GM23338 (cell line): ENCODE data around the gene MLH1. TPM values are rescaled to one million over a fixed set of nuclear protein-coding genes. Genes with fewer than 3 reads are reported as not detected.

Experiments used
- ATAC-seq: fragments of 200-7000 bp; cut with Tn5 transposase; 3 replicates; pipeline ENCODE4 v1.9.1; 2020
- DNase-seq: peaks from one replicate; pipeline ENCODE4 v3.0.0-alpha.2; 2015; ENCODE audit warnings: low spot score
- H2AFZ ChIP-seq: fragments of 200-600 bp; sonication (generic); 2 replicates; pipeline ENCODE4 v1.8.0; 2016; ENCODE audit warnings: antibody characterized with exemption, mild to moderate bottlenecking, moderate library complexity
- H3F3A ChIP-seq: fragments of 200-600 bp; sonication (generic); replicated peaks from 2 replicates; pipeline ENCODE4 v1.8.0; 2017; ENCODE audit warnings: antibody characterized with exemption, mixed run types, low read depth
- H3K27ac ChIP-seq: fragments of 200-600 bp; sonication (generic); 2 replicates; pipeline ENCODE4 v1.6.1; 2016; ENCODE audit warnings: low read depth
- H3K27me3 ChIP-seq: fragments of 200-600 bp; sonication (generic); 2 replicates; pipeline ENCODE4 v1.8.0; 2016; ENCODE audit warnings: mild to moderate bottlenecking, mixed run types, moderate library complexity; ENCODE audit not compliant: insufficient read depth
- H3K36me3 ChIP-seq: fragments of 200-600 bp; sonication (generic); 2 replicates; pipeline ENCODE4 v1.8.0; 2016; ENCODE audit warnings: mild to moderate bottlenecking; ENCODE audit not compliant: insufficient read depth
- H3K4me1 ChIP-seq: fragments of 200-600 bp; sonication (generic); 2 replicates; pipeline ENCODE4 v1.8.0; 2016; ENCODE audit warnings: mild to moderate bottlenecking, moderate library complexity; ENCODE audit not compliant: insufficient read depth
- H3K4me2 ChIP-seq: fragments of 200-600 bp; sonication (generic); 2 replicates; pipeline ENCODE4 v1.7.1; 2017; ENCODE audit warnings: mixed run types
- H3K4me3 ChIP-seq: fragments of 200-600 bp; sonication (generic); 2 replicates; pipeline ENCODE4 v1.6.1; 2016; ENCODE audit warnings: mixed run types
- H3K79me2 ChIP-seq: fragments of 200-600 bp; sonication (generic); replicated peaks from 2 replicates; pipeline ENCODE4 v1.8.0; 2017; ENCODE audit warnings: mild to moderate bottlenecking; ENCODE audit not compliant: insufficient read depth
- H3K9me2 ChIP-seq: fragments of 200-600 bp; sonication (generic); 2 replicates; pipeline ENCODE4 v1.8.0; 2017; ENCODE audit not compliant: insufficient read depth
- H4K20me1 ChIP-seq: fragments of 200-600 bp; sonication (generic); replicated peaks from 2 replicates; pipeline ENCODE4 v1.8.0; 2017; ENCODE audit warnings: mild to moderate bottlenecking; ENCODE audit not compliant: insufficient read depth
- H3K27ac Mint-ChIP-seq: 2 replicates; pipeline ENCODE4 v1.8.0; 2020; ENCODE audit warnings: inconsistent platforms, mild to moderate bottlenecking, moderate library complexity, mixed read lengths
- H3K27me3 Mint-ChIP-seq: 3 replicates; pipeline ENCODE4 v1.8.0; 2022; ENCODE audit warnings: low read depth, mild to moderate bottlenecking, moderate library complexity, mixed read lengths, inconsistent platforms; ENCODE audit not compliant: insufficient read depth, poor library complexity
- H3K36me3 Mint-ChIP-seq: 3 replicates; pipeline ENCODE4 v1.8.0; 2021; ENCODE audit warnings: low read depth, mild to moderate bottlenecking, inconsistent platforms, moderate library complexity, mixed read lengths
- H3K4me1 Mint-ChIP-seq: 3 replicates; pipeline ENCODE4 v1.8.0; 2020; ENCODE audit warnings: mild to moderate bottlenecking, inconsistent platforms, mixed read lengths
- H3K4me3 Mint-ChIP-seq: 3 replicates; pipeline ENCODE4 v1.8.0; 2021; ENCODE audit warnings: moderate library complexity, mild to moderate bottlenecking, inconsistent platforms, mixed read lengths
- H3K9me3 Mint-ChIP-seq: 3 replicates; pipeline ENCODE4 v1.8.0; 2020; ENCODE audit warnings: moderate library complexity, mild to moderate bottlenecking, inconsistent platforms, mixed read lengths
- CREB1 ChIP-seq: fragments of 250-450 bp; sonication (Bioruptor Pico); IDR thresholded peaks from 2 replicates; pipeline ENCODE4 v1.5.0; 2020; ENCODE audit warnings: low read depth, mild to moderate bottlenecking, moderate library complexity
- CTCF ChIP-seq, 2 experiments: fragments of 200-600 bp in 1 of 2; sonication (generic) in 1 of 2; conservative IDR thresholded peaks; 2 replicates each; pipeline versions ENCODE4 v1.5.1 to v1.6.1; 2016 to 2017; ENCODE audit warnings: antibody characterized with exemption in 2 of 2, low read depth in 2 of 2, mild to moderate bottlenecking in 2 of 2, moderate library complexity in 1 of 2
- ETS1 ChIP-seq: IDR thresholded peaks from 2 replicates; pipeline ENCODE4 v1.6.1; 2016; ENCODE audit warnings: antibody characterized with exemption
- EZH2 ChIP-seq: fragments of 200-600 bp; sonication (generic); IDR thresholded peaks from one replicate; pipeline ENCODE4 v1.8.0; 2017; ENCODE audit warnings: antibody characterized with exemption, mild to moderate bottlenecking, low read depth; ENCODE audit not compliant: unreplicated experiment
- EZH2phosphoT487 ChIP-seq: fragments of 200-600 bp; sonication (generic); IDR thresholded peaks from one replicate; pipeline ENCODE4 v1.8.1; 2018; ENCODE audit warnings: antibody characterized with exemption; ENCODE audit not compliant: unreplicated experiment
- JUNB ChIP-seq: IDR thresholded peaks from one replicate; pipeline ENCODE4 v1.6.1; 2016; ENCODE audit warnings: antibody characterized with exemption; ENCODE audit not compliant: unreplicated experiment
- NANOG ChIP-seq: IDR thresholded peaks from 2 replicates; pipeline ENCODE4 v1.6.1; 2016; ENCODE audit warnings: antibody characterized with exemption, borderline replicate concordance
- STAT1 ChIP-seq: IDR thresholded peaks from one replicate; pipeline ENCODE4 v1.6.1; 2016; ENCODE audit warnings: antibody characterized with exemption; ENCODE audit not compliant: unreplicated experiment
- ZNF114 ChIP-seq: fragments of 250-450 bp; sonication (Bioruptor Pico); IDR thresholded peaks from 2 replicates; pipeline ENCODE4 v1.5.0; 2020; ENCODE audit warnings: mild to moderate bottlenecking, moderate library complexity
- ZNF462 ChIP-seq: fragments of 250-450 bp; sonication (Bioruptor Pico); IDR thresholded peaks from 2 replicates; pipeline ENCODE4 v1.5.0; 2020; ENCODE audit warnings: mild to moderate bottlenecking, moderate library complexity
- polyA plus RNA-seq: library from polyadenylated mRNA; unstranded; fragments of >200 nt; fragmentation: Nextera tagmentation; extraction: Ambion mirVana; gene quantifications from 2 replicates; pipeline ENCODE4 v1.2.1, GENCODE V29; 2016
- total RNA-seq: library from RNA; depleted of rRNA; stranded (reverse); fragments of >200 nt; shearing (Covaris generic); gene quantifications from 2 replicates; pipeline ENCODE4 v1.2.3, GENCODE V29; 2014

MLH1 gene
- total and polyA plus RNA-seq, 2 experiments from 2014 or later: 31.7 to 58.0 TPM

GRCh38 chr3:37096975-37097374 lies 103.7 kb downstream of the MLH1 start:
- H3K9me2 ChIP-seq: no peaks in the 10 kb centered on the region
- no peak for DNase-seq
- H2AFZ ChIP-seq: no peak overlapping the region
- Mint-ChIP-seq H3K36me3 (no peaks in the 10 kb centered on the region), H3K27me3 (peaks cover 2% of the 10 kb centered on the region), H3K4me1 (peaks cover 3% of the 10 kb centered on the region; the same call in 2 of the 3 replicates), H3K4me3 (no peak overlapping the region), H3K9me3 (no peaks in the 10 kb centered on the region; the same call in 2 of the 3 replicates), H3K27ac (no peak overlapping the region; the same call in 1 of the 2 replicates)
- TF ChIP-seq NANOG: no peak
- TF ChIP-seq JUNB: no peak
- TF ChIP-seq STAT1: no peak
- no peak for TF ChIP-seq ZNF114 (CRISPR knock-in tag)
- no peak for TF ChIP-seq CREB1 (CRISPR knock-in tag)
- no peak for TF ChIP-seq CTCF (conservative IDR thresholded peaks at IDR 0.05; ENCODE audit: low read depth in 2 of 2)
- no peak overlapping the region for H3K4me2 ChIP-seq
- H3K79me2 ChIP-seq: no peaks in the 10 kb centered on the region
- H3K4me1 ChIP-seq: no peaks in the 10 kb centered on the region
- no peak overlapping the region for H3K27ac ChIP-seq
- H4K20me1 ChIP-seq: no peaks in the 10 kb centered on the region
- no peaks in the 10 kb centered on the region for H3F3A ChIP-seq
- H3K36me3 ChIP-seq: no peaks in the 10 kb centered on the region
- no peak for ATAC-seq
- no peaks in the 10 kb centered on the region for H3K27me3 ChIP-seq
- no peak overlapping the region for H3K4me3 ChIP-seq

- ATAC-seq (no peak), DNase-seq (no peak)
- H3K4me3 Mint-ChIP-seq: no peak overlapping the region
- Histone ChIP-seq H3K4me1 (no peaks in the 10 kb centered on the region), H3K27ac (no peak overlapping the region), H4K20me1 (no peaks in the 10 kb centered on the region; the same call in 1 of the 2 replicates), H3K36me3 (no peaks in the 10 kb centered on the region), H3K4me3 (no peak overlapping the region), H3K4me2 (no peak overlapping the region), H3K79me2 (no peaks in the 10 kb centered on the region), H2AFZ (no peak overlapping the region), H3K27me3 (no peaks in the 10 kb centered on the region), H3K9me2 (no peaks in the 10 kb centered on the region), H3F3A (no peaks in the 10 kb centered on the region)
- H3K27me3 Mint-ChIP-seq: peaks cover 2% of the 10 kb centered on the region
- H3K9me3 Mint-ChIP-seq: no peaks in the 10 kb centered on the region; the same call in 2 of the 3 replicates
- H3K4me1 Mint-ChIP-seq: peaks cover 3% of the 10 kb centered on the region; the same call in 2 of the 3 replicates
- no peaks in the 10 kb centered on the region for H3K36me3 Mint-ChIP-seq
- H3K27ac Mint-ChIP-seq: no peak overlapping the region
- no peak for TF ChIP-seq ETS1
- no peak for TF ChIP-seq ZNF462 (CRISPR knock-in tag)
- TF ChIP-seq EZH2phosphoT487: no peak
- no peak for TF ChIP-seq EZH2
- no peak for TF ChIP-seq STAT1
- no peak for TF ChIP-seq ZNF114 (CRISPR knock-in tag)
- TF ChIP-seq NANOG: no peak
- TF ChIP-seq CTCF (conservative IDR thresholded peaks at IDR 0.05; ENCODE audit: low read depth in 2 of 2): no peak
Measured at GRCh38 chr3:37097776-37098175, 104.5 kb downstream of the MLH1 start.
